B cell (primary cell): ENCODE results near the gene COA7. TPM values are rescaled to one million over a fixed set of nuclear protein-coding genes. Genes with fewer than 3 reads are reported as not detected.

Source experiments
- ATAC-seq: fragments of 200-7000 bp; cut with Tn5 transposase; one replicate; pipeline ENCODE4 v1.10.0; 2021; ENCODE audit warnings: low read depth, mild to moderate bottlenecking, moderate number of reproducible peaks, moderate library complexity
- CTCF ChIA-PET: fragments of 350-600 bp; sonication (Branson Sonifier 250); formaldehyde crosslinking; loops from one replicate; lab custom pipeline; 2021; ENCODE audit warnings: antibody characterized with exemption, inconsistent platforms; lab: Charles Lee
- POLR2A ChIA-PET: fragments of 350-600 bp; sonication (Branson Sonifier 250); formaldehyde crosslinking; loops from one replicate; lab custom pipeline; 2021; ENCODE audit warnings: antibody characterized with exemption; lab: Charles Lee
- DNase-seq: peaks from one replicate; pipeline ENCODE4 v3.0.0; 2013
- H2AFZ ChIP-seq: 2 replicates; pipeline ENCODE4 v1.6.1; 2012; ENCODE audit warnings: mild to moderate bottlenecking, low read depth, low read length; ENCODE audit not compliant: insufficient read depth, poor library complexity, severe bottlenecking
- H3K27ac ChIP-seq, 2 donors: 1 replicate in 1 of 2; 2 replicates in 1 of 2; pipeline ENCODE4 v1.5.1; 2012 to 2013; ENCODE audit warnings: low read length in 2 of 2, mild to moderate bottlenecking in 2 of 2, moderate library complexity in 1 of 2
- H3K27me3 ChIP-seq, 4 experiments: fragments of 200-600 bp in 1 of 4; sonication (generic) in 1 of 4; replicated peaks in 1 of 4; 1 replicate in 2 of 4; 2 replicates in 2 of 4; pipeline versions ENCODE4 v1.6.1 to v1.7.0; 2013 to 2016; ENCODE audit warnings: low read length in 3 of 4, mild to moderate bottlenecking in 2 of 4, mixed read lengths in 1 of 4, moderate library complexity in 1 of 4; ENCODE audit not compliant: insufficient read depth in 4 of 4, control insufficient read depth in 3 of 4; ENCODE audit errors: control extremely low read depth in 1 of 4
- H3K36me3 ChIP-seq, 2 experiments: replicated peaks in 1 of 2; 1 replicate in 1 of 2; 2 replicates in 1 of 2; pipeline versions ENCODE4 v1.6.1 to v1.7.1; 2013; ENCODE audit warnings: low read length in 1 of 2; ENCODE audit not compliant: insufficient read depth in 2 of 2, control insufficient read depth in 1 of 2; ENCODE audit errors: control extremely low read depth in 1 of 2, extremely low read depth in 1 of 2
- H3K4me1 ChIP-seq, 2 donors: fragments of 200-600 bp in 1 of 2; sonication (generic) in 1 of 2; 1 replicate in 1 of 2; 2 replicates in 1 of 2; pipeline versions ENCODE4 v1.5.1 to v1.6.1; 2013 to 2017; ENCODE audit warnings: low read length in 2 of 2; ENCODE audit not compliant: control insufficient read depth in 2 of 2, insufficient read depth in 2 of 2
- H3K4me2 ChIP-seq: replicated peaks from 2 replicates; pipeline ENCODE3; 2012; ENCODE audit warnings: mild to moderate bottlenecking, low read depth, low read length; ENCODE audit not compliant: poor library complexity, severe bottlenecking
- H3K4me3 ChIP-seq, 5 experiments: fragments of 200-600 bp in 1 of 5; sonication (generic) in 1 of 5; 1 replicate in 3 of 5; 2 replicates in 2 of 5; pipeline versions ENCODE4 v1.5.1 to v1.7.0; 2011 to 2016; ENCODE audit warnings: low read length in 4 of 5, mild to moderate bottlenecking in 4 of 5, low read depth in 2 of 5, control low read depth in 1 of 5, moderate library complexity in 1 of 5; ENCODE audit not compliant: insufficient read depth in 1 of 5; ENCODE audit errors: control extremely low read depth in 1 of 5, extremely low read depth in 1 of 5
- H3K79me2 ChIP-seq: fragments of 200-600 bp; sonication (generic); one replicate; pipeline ENCODE4 v1.6.0; 2016; ENCODE audit warnings: low read length; ENCODE audit not compliant: control insufficient read depth, insufficient read depth
- H3K9ac ChIP-seq: fragments of 200-600 bp; sonication (generic); 2 replicates; pipeline ENCODE4 v1.6.1; 2017; ENCODE audit warnings: mild to moderate bottlenecking, low read length, moderate library complexity
- H3K9me3 ChIP-seq, 3 donors: one replicate each; pipeline versions ENCODE4 v1.6.1 to v1.7.1; 2013; ENCODE audit warnings: low read length in 2 of 3; ENCODE audit not compliant: control insufficient read depth in 2 of 3, insufficient read depth in 1 of 3; ENCODE audit errors: control extremely low read depth in 1 of 3
- H4K20me1 ChIP-seq: 2 replicates; pipeline ENCODE4 v1.6.0; 2012; ENCODE audit warnings: mild to moderate bottlenecking, low read length; ENCODE audit not compliant: insufficient read depth, control insufficient read depth, poor library complexity, severe bottlenecking
- H3K27ac Mint-ChIP-seq: one replicate; pipeline ENCODE4 v1.8.0; 2021; ENCODE audit warnings: mixed read lengths
- H3K27me3 Mint-ChIP-seq: one replicate; pipeline ENCODE4 v1.8.0; 2021; ENCODE audit warnings: mixed read lengths
- H3K4me1 Mint-ChIP-seq: one replicate; pipeline ENCODE4 v1.8.0; 2021; ENCODE audit warnings: mixed read lengths
- H3K4me3 Mint-ChIP-seq: one replicate; pipeline ENCODE4 v1.8.0; 2021; ENCODE audit warnings: mixed read lengths
- H3K9me3 Mint-ChIP-seq: one replicate; pipeline ENCODE4 v1.8.0; 2022; ENCODE audit warnings: mixed read lengths; ENCODE audit not compliant: insufficient read depth
- CTCF ChIP-seq: fragments of 200-600 bp; IDR thresholded peaks from one replicate; pipeline ENCODE4 v1.8.0; 2022; ENCODE audit warnings: antibody characterized with exemption, mild to moderate bottlenecking
- EZH2 ChIP-seq: IDR thresholded peaks from 2 replicates; pipeline ENCODE4 v1.6.1; 2012; ENCODE audit warnings: borderline replicate concordance, low read depth, mild to moderate bottlenecking, moderate library complexity, low read length; ENCODE audit not compliant: insufficient read depth, poor library complexity, severe bottlenecking
- WGBS: methylation state at CpG from one replicate; pipeline ENCODE4 v1.1.5; 2013; ENCODE audit warnings: missing lambda C conversion rate; ENCODE audit not compliant: insufficient coverage; 5-methylcytosine and 5-hydroxymethylcytosine counted together
- intact Hi-C: fragments of 100-400 bp; cut with micrococcal nuclease; formaldehyde crosslinking; loops from one replicate; pipeline ENCODE4 v1.10.0; 2022
- polyA plus RNA-seq: library from polyadenylated mRNA; depleted of rRNA; stranded (reverse); fragments of >200 nt; gene quantifications from 2 replicates; pipeline ENCODE4 v1.2.3, GENCODE V29; 2012
- total RNA-seq, 2 donors: library from RNA; stranded (reverse); fragments of 120-200 nt in 1 of 2; gene quantifications; 1 replicate in 1 of 2; 2 replicates in 1 of 2; pipeline versions ENCODE4 v1.2.3 to v1.2.4, GENCODE V29; 2013 to 2022

COA7 gene
- total and polyA plus RNA-seq, 2 donors (not counting 1 experiment from before 2014, with no cell fraction given), result 1.3 to 11.3 TPM

GRCh38 chr1:52674497-52675384 lies 23.4 kb downstream of the COA7 start:
- no peak for DNase-seq
- H3K4me1 Mint-ChIP-seq, result peaks cover 7% of the 10 kb centered on the region
- WGBS, result no CpG with 5 or more reads among the region's 6 CpGs
- intact Hi-C loops, result no loop called here
- H3K27me3 Mint-ChIP-seq, result no peaks in the 10 kb centered on the region
- no peak for TF ChIP-seq EZH2
- no peak for TF ChIP-seq CTCF
- Histone ChIP-seq H3K27me3 (no peaks in the 10 kb centered on the region), H3K9ac (no peak overlapping the region), H3K4me3 (no peak overlapping the region), H3K27ac (no peak overlapping the region), H3K4me2 (no peak overlapping the region), H2AFZ (no peak overlapping the region), H3K36me3 (peaks cover 2 to 59% of the 10 kb centered on the region in 2 experiments), H3K9me3 (no peaks in the 10 kb centered on the region), H4K20me1 (no peaks in the 10 kb centered on the region), H3K4me1 (no peaks in the 10 kb centered on the region), H3K79me2 (no peaks in the 10 kb centered on the region)
- peak overlapping the region; percentile 16 for H3K27ac Mint-ChIP-seq
- ChIA-PET POLR2A (interaction anchor here (0.6 kb wide), 1 partner anchor 21 kb away, joined by 3 read pairs; no protein-coding TSS in a partner anchor), CTCF (no interaction called here)
- ATAC-seq, result no peak
- no peaks in the 10 kb centered on the region for H3K9me3 Mint-ChIP-seq
- H3K4me3 Mint-ChIP-seq, result no peak overlapping the region

- WGBS, result no CpG with 5 or more reads among the region's 4 CpGs
- H3K27ac Mint-ChIP-seq, result no peak overlapping the region
- Histone ChIP-seq H3K79me2 (no peaks in the 10 kb centered on the region), H3K36me3 (peaks cover 2 to 69% of the 10 kb centered on the region in 2 experiments), H3K9ac (no peak overlapping the region), H3K27ac (no peak overlapping the region), H3K27me3 (no peaks in the 10 kb centered on the region), H2AFZ (no peak overlapping the region), H3K4me1 (no peaks in the 10 kb centered on the region), H3K4me2 (no peak overlapping the region), H3K4me3 (no peak overlapping the region), H3K9me3 (no peaks in the 10 kb centered on the region), H4K20me1 (no peaks in the 10 kb centered on the region)
- H3K27me3 Mint-ChIP-seq, result no peaks in the 10 kb centered on the region
- ATAC-seq, result no peak
- DNase-seq, result no peak
- intact Hi-C loops, result no loop called here
- no peak overlapping the region for H3K4me3 Mint-ChIP-seq
- TF ChIP-seq CTCF, result no peak
- no peak for TF ChIP-seq EZH2
- no peaks in the 10 kb centered on the region for H3K9me3 Mint-ChIP-seq
- CTCF ChIA-PET, result no interaction called here
- peaks cover 6% of the 10 kb centered on the region for H3K4me1 Mint-ChIP-seq
- POLR2A ChIA-PET, result no interaction called here
Observed at GRCh38 chr1:52673513-52673912, 24.6 kb downstream of the COA7 start.
